H4 (cell line): ENCODE data around the gene ALX1. TPM values are rescaled to one million over a fixed set of nuclear protein-coding genes. Genes with fewer than 3 reads are reported as not detected.
"Not testable (repeated sequence)": the region's sequence is repeated elsewhere in the genome, so short reads cannot be mapped to it uniquely, and the experiment has no call there.

Experiments
- DNase-seq: peaks from one replicate; pipeline ENCODE4 v3.0.0-alpha.2; 2015; ENCODE audit warnings: low spot score
- total RNA-seq: library from RNA; depleted of rRNA; stranded (reverse); fragments of >200 nt; shearing (Covaris generic); gene quantifications from 2 replicates; pipeline ENCODE4 v1.2.3, GENCODE V29; 2014; rRNA removed

ALX1 gene
- total RNA-seq, 1 experiment from 2014 or later, result 7.0 TPM

DNA sequence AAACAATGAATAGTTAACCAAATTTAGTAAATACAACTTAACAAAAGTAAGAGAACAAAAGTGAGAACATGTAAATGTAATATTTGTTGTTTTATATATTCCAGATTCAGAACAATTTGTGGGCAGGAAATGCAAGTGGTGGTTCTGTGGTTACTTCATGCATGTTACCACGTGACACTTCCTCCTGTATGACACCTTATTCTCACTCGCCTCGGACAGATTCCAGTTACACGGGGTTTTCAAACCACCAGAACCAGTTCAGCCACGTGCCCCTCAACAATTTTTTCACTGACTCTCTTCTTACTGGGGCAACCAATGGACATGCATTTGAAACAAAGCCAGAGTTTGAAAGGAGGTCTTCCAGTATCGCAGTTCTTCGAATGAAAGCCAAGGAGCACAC lies 21.0 kb downstream of the ALX1 start:
- DNase-seq, result peak; percentile 13

DNA sequence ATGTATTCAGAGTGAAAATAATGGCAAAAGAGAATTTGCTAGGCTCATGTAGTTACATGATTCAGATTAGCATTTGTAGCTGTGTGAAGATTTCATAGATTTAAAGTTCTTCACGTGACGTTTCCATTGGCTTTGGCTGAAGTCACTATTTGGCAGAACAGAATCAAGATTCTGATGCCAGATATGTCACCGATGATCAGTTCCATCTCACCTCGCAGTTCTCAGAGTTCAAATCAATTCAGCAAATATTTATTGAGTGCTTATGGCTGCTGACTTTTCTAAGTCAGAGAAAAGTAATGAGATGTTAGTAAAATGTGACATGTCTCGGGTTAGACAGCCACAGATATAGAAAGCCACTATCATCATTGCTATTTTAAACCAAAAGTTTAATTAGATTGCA lies 28.4 kb downstream of the ALX1 start:
- DNase-seq, result no peak

DNA sequence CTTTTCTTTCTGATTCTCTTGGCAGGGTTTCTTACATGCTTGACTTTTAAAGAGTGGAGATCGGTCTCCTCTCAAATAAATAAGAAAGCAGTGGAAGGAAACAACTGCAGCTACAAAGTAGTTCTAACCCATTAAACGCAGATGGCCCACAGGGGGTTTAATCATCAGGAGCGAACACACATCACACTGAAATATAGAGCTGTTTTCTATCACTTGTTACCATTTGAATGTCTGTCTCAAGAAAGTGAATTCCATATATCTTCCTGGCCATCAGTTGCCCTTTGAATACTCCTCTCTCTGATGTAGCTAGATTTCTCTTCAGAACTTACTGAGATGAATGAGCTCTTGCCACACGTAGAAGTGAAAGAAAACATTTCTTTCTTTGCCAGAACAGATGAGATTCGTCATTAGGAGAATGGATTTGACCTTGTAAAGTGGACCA lies 29.1 kb downstream of the ALX1 start:
- DNase-seq, result no peak

DNA sequence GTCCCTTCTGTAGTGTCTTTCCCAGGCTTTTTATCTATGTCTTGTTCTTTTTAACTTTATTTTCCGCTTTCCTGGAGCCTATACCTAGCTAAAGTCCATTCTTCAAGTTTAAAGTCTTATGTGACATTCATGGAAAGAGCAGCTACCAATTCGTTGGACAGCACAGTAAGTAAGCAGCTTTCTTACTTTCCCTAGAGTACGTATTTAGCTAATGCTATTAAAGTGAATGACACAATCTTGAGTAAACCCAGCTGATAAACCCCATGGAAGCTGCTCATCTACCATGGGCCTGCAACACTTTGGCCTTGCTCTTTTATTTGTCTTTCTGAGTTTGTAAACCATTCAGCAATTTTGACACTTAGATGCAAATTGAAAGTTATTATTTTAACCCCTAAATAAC lies 30.0 kb downstream of the ALX1 start:
- no peak for DNase-seq

DNA sequence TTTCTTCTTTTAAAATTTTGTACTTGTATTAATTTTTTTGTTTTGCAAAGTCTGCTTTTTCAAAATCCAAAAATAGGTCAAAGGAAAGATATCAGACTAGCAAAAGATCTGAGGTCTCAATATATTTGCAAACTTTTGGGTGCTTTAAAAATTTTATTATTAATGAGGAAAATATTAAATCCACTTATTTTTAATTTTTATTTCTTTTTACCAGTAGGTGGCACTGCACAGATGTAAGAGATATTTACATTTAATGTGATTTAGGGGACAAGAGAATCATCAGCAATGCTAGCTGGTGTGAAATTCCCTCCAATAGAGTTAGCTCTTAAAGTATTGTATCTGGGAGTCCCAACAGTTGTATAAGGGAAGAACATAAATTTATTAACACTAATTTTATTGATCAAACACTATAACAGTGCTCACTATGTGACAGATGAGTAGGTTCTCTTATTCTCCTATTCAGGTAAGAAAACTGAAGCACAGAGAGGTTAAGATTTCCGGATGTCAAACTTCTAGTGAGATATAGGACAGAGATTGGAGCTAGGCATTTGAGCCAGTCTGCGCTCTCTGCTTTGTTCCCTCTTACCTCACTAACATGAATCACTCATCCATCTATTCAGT lies 30.5 kb downstream of the ALX1 start:
- no peak for DNase-seq

DNA sequence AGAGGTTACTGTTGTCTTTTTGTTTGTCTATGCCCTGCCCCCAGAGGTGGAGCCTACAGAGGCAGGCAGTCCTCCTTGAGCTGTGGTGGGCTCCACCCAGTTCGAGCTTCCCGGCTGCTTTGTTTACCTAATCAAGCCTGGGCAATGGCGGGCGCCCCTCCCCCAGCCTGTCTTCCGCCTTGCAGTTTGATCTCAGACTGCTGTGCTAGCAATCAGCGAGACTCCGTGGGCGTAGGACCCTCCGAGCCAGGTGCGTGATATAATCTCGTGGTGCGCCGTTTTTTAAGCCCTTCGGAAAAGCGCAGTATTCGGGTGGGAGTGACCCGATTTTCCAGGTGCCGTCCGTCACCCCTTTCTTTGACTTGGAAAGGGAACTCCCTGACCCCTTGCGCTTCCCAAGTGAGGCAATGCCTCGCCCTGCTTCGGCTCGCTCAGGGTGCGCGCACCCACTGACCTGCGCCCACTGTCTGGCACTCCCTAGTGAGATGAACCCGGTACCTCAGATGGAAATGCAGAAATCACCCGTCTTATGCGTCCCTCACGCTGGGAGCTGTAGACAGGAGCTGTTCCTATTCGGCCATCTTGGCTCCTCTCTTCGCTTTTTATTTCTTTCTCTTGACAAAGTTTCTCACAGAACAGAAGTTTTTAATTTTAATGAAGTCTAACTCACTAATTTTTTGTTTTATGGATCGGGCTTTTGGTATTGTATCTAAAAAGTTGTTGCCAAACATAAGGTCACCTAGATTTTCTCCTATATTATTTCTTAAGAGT lies 38.0 kb downstream of the ALX1 start:
- DNase-seq, result not testable (repeated sequence)

DNA sequence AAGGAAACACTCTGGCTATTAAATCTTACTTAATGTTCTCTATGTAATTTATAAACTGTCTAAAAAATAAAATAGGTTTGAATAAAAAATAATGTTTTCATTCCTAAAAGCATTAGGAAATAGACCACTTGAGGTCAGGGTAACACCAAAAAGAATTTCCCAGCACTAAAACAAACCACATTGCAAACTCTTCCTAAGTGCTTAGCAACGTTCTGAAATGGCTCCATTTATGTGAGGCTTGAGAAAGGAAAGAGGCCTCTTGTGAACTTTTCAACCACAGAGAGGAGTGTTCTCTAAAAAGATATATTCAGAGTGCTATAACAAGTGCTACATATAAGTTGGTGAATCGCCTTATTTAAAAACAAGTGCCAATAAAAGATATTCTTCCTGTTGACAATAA lies 42.7 kb downstream of the ALX1 start:
- peak; percentile 8 for DNase-seq

DNA sequence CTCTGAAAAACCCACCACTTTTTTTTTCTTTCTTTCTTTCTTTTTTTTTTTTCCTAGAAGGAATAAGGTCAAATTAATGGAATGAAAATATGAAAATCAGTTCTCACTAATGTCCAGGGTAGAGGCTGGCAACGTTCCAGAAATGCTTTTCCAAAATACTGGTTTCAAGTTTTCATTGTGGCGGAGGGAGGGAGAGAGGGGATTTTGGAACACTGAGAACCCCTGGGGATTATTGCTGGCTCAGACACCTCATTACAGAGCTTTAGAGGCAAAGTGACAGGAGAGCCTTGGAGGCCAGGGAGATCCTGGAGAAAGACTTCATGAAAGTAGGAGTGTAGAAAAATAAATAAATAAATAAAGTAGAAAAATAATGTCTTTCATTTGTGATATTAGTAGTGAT lies 45.4 kb downstream of the ALX1 start:
- DNase-seq, result no peak

DNA sequence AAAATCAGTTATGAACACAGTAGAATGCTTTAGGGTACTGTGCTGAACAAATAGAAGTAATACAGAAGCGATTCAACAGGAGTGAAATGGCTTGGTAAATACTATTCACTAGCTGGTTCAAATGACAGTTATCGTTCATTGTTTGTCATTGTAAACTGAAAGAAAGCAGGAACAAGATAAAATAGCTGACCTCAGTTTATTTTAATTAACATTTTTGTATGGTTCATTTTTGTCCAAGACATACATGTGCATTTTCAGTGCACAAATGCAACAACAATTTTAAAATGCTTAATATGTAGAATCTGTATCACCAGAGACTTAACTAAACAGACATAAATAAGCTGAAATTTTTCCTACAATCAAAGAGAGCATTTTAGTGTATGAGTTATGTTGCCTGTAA lies 49.9 kb downstream of the ALX1 start:
- no peak for DNase-seq

DNA sequence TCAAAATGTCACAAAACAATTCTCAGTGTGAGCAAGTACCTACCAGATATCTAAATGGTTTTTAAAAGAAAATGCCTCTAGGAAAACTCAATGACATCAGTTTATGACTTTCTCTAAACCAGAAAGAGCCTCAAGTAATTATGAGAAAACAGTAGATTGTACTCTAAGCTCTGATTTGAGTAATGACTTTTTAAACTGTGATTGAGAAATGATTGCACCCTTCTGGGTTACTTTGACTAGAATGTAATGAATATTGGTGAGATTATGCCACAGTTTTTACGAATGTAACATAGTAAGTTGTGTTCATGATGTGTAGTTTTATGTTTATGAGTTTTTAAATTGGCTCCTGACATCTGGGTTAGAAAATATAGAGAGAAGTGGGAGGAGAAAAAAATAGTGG lies 68.8 kb downstream of the ALX1 start:
- no peak for DNase-seq

DNA sequence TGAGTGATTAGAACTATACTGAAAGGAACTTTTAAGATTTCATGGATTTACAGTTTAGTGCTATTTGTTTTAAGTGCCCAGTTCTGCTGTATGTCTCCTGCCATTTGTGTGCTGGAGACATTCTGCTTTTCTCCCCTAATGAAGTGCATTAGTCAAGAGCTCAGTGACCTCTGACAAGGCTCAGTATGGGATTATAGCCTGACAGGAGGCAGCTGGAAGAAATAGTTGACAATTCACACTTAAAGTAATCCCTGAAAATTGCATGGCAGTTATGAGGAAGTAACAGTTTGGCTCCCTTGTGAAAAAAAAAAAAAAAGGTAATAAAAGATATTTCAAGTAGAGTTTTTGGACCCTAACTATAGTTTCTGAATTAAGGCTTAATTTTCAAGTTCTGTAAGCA lies 70.3 kb downstream of the ALX1 start:
- no peak for DNase-seq

Other genes with a start within 250 kb of the ALX1 start
- not detected in 2 replicates for gene TSPAN19, start 243.9 kb upstream of the ALX1 start, total RNA-seq
- gene LRRIQ1, start 243.9 kb upstream of the ALX1 start, total RNA-seq, result 0.15 and 0.31 TPM in 2 replicates